Measurements from ENCODE around the gene HCRT.

HCRT gene

GRCh38 chr17:42135151-42135550 lies 50.1 kb downstream of the HCRT start:
- H3K27me3 Mint-ChIP-seq (ENCODE audit: low read depth, poor library complexity), result no peaks in the 10 kb centered on the region
- H3K4me3 Mint-ChIP-seq, result no peak overlapping the region
- peaks cover 6% of the 10 kb centered on the region for H3K36me3 Mint-ChIP-seq (ENCODE audit: low read depth)
- no peak for TF ChIP-seq CTCF (IDR thresholded peaks at IDR 0.05)
- H3K9me3 Mint-ChIP-seq, result no peaks in the 10 kb centered on the region
- peak overlapping the region; percentile 71 for H3K27ac Mint-ChIP-seq
- H3K4me1 Mint-ChIP-seq, result peaks cover 53% of the 10 kb centered on the region
- no peak for DNase-seq

All from nephron progenitor cell (in vitro differentiated cells).